AG04449 (cell line): ENCODE data around the gene DSE.

Source experiments
- CTCF ChIA-PET: fragments of 350-600 bp; formaldehyde crosslinking; extraction: SDS; loops from one replicate; lab custom pipeline; 2021; ENCODE audit warnings: antibody characterized with exemption; lab: Yijun Ruan, JAX
- POLR2A ChIA-PET: fragments of 400-600, 350-600 bp; formaldehyde crosslinking; extraction: SDS; loops from one replicate; lab custom pipeline; 2020; ENCODE audit warnings: antibody characterized with exemption, inconsistent platforms; lab: Yijun Ruan, JAX
- DNase-seq: peaks from one replicate; pipeline ENCODE4 v3.0.0-alpha.2; 2010; ENCODE audit warnings: low read depth, low spot score
- H3K4me3 ChIP-seq: 2 replicates; pipeline ENCODE4 v1.5.1; 2011; ENCODE audit warnings: low read depth, mild to moderate bottlenecking, control low read depth, low read length
- TF ChIP-seq, protein P1 (sequence below): IDR thresholded peaks from one replicate; pipeline ENCODE4 v1.5.1; 2011; ENCODE audit warnings: mild to moderate bottlenecking, moderate library complexity, low read length, control low read depth, inconsistent platforms; ENCODE audit not compliant: insufficient read depth; ENCODE audit errors: missing control alignments

DSE gene

DNA sequence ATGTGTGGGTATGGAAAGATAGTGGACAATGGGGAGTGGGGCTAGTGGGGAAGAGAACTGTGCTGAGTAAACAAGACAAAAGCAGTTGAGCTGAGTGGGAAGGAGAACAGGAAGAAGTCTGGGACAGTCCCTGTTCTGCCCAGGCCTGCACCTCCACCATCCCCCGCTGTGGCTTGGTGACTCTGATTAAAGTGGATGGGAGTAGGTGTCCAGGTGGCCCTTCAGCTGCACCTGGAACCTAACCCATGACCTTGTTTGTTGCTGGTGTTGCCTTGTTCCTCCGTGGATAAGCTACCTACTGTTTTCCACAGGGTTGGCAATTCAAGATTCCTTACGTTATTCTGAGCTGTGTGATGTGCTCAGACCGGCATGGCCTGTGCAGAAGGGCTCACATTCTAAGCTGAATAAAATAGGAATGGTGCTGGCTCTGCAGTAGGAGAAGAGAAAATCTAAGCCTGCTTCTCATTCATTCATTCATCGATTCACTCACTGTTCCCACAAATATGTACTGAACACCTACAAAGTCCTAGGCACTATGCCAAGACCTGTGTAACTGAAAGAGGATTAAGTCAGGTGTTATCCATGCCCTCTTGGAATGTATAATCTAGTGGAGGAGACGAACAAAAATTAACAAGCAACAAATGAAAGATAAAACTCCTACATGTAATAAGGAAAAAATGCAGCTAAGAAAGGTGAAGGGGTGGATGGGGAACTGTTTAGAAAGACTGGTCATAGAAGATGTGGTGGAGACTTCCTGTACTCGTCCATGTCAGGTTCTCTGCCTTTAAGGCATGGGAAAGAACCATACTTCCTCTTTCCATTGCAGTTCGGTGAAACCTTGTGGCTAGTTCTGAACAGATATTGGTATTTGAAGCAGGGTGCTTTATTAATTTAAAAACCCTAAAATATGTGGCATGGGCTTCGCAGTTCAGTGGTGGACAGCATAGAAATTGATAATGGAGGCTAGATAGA lies 80.3 kb downstream of the DSE start:
- H3K4me3 ChIP-seq, result no peak overlapping the region
- CTCF ChIA-PET, result interaction anchor here (0.8 to 2.2 kb wide), 6 partner anchors 10 to 182 kb away, joined by 3 to 6 read pairs (median 3); partner anchors contain the start of gene CALHM6
- POLR2A ChIA-PET, result no interaction called here
- TF ChIP-seq, protein P1, sequence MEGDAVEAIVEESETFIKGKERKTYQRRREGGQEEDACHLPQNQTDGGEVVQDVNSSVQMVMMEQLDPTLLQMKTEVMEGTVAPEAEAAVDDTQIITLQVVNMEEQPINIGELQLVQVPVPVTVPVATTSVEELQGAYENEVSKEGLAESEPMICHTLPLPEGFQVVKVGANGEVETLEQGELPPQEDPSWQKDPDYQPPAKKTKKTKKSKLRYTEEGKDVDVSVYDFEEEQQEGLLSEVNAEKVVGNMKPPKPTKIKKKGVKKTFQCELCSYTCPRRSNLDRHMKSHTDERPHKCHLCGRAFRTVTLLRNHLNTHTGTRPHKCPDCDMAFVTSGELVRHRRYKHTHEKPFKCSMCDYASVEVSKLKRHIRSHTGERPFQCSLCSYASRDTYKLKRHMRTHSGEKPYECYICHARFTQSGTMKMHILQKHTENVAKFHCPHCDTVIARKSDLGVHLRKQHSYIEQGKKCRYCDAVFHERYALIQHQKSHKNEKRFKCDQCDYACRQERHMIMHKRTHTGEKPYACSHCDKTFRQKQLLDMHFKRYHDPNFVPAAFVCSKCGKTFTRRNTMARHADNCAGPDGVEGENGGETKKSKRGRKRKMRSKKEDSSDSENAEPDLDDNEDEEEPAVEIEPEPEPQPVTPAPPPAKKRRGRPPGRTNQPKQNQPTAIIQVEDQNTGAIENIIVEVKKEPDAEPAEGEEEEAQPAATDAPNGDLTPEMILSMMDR, result no peak
- DNase-seq, result no peak

DNA sequence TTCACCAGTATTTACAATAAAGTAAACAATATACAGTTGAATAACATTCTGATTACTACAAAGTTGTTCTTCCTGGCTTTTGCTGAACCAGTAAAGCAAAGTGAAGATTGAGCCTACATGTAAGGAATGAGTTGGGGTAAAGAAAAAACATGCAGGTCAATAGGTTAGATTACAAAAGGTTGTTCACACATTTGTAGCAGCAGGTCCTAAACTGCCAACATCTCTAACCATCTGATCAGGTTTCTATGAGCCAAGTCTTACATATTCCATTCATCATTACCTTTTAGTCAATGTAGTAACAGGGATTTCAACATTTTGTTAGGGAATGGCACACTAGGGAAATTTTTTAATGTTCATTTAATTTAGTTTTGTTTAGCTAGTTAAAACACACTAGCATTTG lies 81.2 kb downstream of the DSE start:
- H3K4me3 ChIP-seq, result no peak overlapping the region
- TF ChIP-seq, protein P1, result no peak
- CTCF ChIA-PET, result interaction anchor here (1.1 to 1.2 kb wide), 3 partner anchors 12 to 183 kb away, joined by 3 read pairs; no protein-coding TSS in a partner anchor
- POLR2A ChIA-PET, result no interaction called here
- DNase-seq, result no peak

DNA sequence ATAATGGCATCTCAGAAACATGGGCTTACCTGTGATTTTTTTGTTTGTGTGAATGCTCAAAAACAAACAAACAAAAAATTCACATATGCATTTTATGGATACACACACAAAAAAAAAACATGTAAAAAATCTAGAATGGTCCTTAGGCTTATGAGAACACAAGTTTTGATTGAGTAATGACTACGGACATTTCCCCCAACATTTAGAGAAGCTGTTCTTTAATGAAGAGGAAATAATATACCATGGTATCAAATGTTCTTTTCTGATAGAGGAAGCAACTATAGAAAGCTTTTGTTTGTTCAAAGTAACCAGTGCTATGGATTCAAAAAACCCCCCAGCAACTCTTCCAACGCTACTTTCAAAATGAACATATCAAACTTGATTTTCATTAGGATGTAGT lies 81.8 kb downstream of the DSE start:
- H3K4me3 ChIP-seq, result no peak overlapping the region
- DNase-seq, result no peak
- ChIA-PET POLR2A (no interaction called here), CTCF (interaction anchor here (1.1 to 1.2 kb wide), 2 partner anchors 59 to 165 kb away, joined by 3 to 4 read pairs; partner anchors contain the start of gene CALHM5)
- TF ChIP-seq, protein P1, result no peak

DNA sequence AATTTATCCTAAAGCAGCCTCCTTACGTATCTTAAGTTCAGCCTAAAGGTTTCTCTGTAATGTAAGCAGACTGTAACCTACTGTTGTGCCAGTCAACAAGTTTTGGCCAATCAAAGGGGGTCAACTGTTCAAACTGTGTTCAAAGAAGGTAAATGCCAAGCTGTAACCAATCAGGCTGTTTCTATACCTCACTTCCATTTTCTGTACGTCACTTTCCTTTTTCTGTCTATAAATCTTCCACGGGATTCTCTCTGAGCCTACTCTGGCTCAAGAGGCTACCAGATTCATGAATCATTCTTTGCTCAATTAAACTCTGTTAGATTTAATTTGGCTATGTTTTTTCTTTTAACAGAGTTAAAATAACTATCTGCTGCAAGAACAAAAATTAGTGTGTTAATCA lies 85.4 kb downstream of the DSE start:
- ChIA-PET POLR2A (no interaction called here), CTCF (no interaction called here)
- H3K4me3 ChIP-seq, result no peak overlapping the region
- no peak for DNase-seq
- TF ChIP-seq, protein P1, result no peak

DNA sequence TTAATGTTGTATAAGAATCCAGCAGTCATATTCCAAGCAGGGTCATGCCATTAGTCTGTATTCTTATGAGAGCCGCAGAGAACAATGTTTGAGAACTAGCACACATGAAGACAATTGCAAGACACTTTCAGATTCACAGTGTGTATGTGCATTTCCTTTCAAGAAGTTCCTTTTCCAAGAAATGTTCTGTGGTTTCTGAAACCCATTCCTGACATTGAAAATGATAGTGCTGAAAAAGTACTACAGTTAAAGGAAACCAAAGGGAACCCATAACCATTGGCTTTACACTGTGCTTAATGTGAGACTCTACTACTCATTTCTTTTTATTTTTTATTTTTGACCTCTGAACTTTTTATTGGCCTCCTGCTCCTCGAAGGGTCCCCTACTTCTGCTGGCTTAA lies 86.2 kb downstream of the DSE start:
- DNase-seq, result no peak

More for the DNA sequence above, 86.2 kb downstream of the DSE start:
- TF ChIP-seq, protein P1, result no peak
- no peak overlapping the region for H3K4me3 ChIP-seq
- ChIA-PET POLR2A (no interaction called here), CTCF (interaction anchor here (1.7 kb wide), 1 partner anchor 169 kb away, joined by 6 read pairs; no protein-coding TSS in a partner anchor)
